DMS153 treated with DMSO at 0.1 percent for 48 hours (cell line): ENCODE measurements around the gene SRRD.

Experiments
- DNase-seq: peaks from one replicate; lab custom pipeline; 2025; ENCODE audit not compliant: unreplicated experiment; lab: John Stamatoyannopoulos, UW

Gene SRRD

GRCh38 chr22:26481112-26481693 is 2.5 kb upstream of the SRRD start:
- DNase-seq = no peak

GRCh38 chr22:26481694-26482093 is 2.0 kb upstream of the SRRD start:
- DNase-seq = no peak

- no peak for DNase-seq
These were observed 1.5 kb upstream of the SRRD start for GRCh38 chr22:26482161-26482560.

- no peak for DNase-seq
These were observed 636 bp upstream of the SRRD start for GRCh38 chr22:26483043-26483438.

GRCh38 chr22:26484360-26484706 is 656 bp downstream of the SRRD start:
- no peak for DNase-seq

- no peak for DNase-seq
These were observed 1.3 kb downstream of the SRRD start for GRCh38 chr22:26485013-26485412.

GRCh38 chr22:26485806-26486390 is 2.2 kb downstream of the SRRD start:
- no peak for DNase-seq

- no peak for DNase-seq
These were observed 2.7 kb downstream of the SRRD start for GRCh38 chr22:26486394-26486793.

- DNase-seq = no peak
These were observed 4.3 kb downstream of the SRRD start for GRCh38 chr22:26487996-26488395.

GRCh38 chr22:26489447-26490036 is 5.9 kb downstream of the SRRD start:
- no peak for DNase-seq

GRCh38 chr22:26492220-26492619 is 8.5 kb downstream of the SRRD start:
- no peak for DNase-seq

GRCh38 chr22:26494506-26494905 is 10.8 kb downstream of the SRRD start:
- DNase-seq = no peak

- DNase-seq = no peak
These were observed 12.8 kb downstream of the SRRD start for GRCh38 chr22:26496456-26496855.

GRCh38 chr22:26499188-26499703 is 15.6 kb downstream of the SRRD start:
- DNase-seq = no peak

- DNase-seq = no peak
These were observed 18.3 kb downstream of the SRRD start for GRCh38 chr22:26501996-26502395.

GRCh38 chr22:26502688-26503561 is 19.2 kb downstream of the SRRD start:
- peak; percentile 2 for DNase-seq

- no peak for DNase-seq
These were observed 20.1 kb downstream of the SRRD start for GRCh38 chr22:26503758-26504157.

GRCh38 chr22:26508148-26508547 is 24.5 kb downstream of the SRRD start:
- no peak for DNase-seq

- peak; percentile 80 for DNase-seq
These were observed 28.6 kb downstream of the SRRD start, which contains the start of gene TFIP11 for GRCh38 chr22:26512149-26512793. Gene TFIP11 (minus strand): TSS chr22:26512473. CDS start chr22:26510272, 2,201 bp downstream.

- no peak for DNase-seq
These were observed 30.2 kb downstream of the SRRD start for GRCh38 chr22:26513838-26514237.
